Activated naive CD4-positive, alpha-beta T cell treated with anti-CD3 and anti-CD28 coated beads, Interleukin-2, amount 50 U/mL, for 24 hours (primary cell): ENCODE results near the gene RTP5.

ENCODE experiments used
- H3K27ac Mint-ChIP-seq: one replicate; pipeline ENCODE4 v1.8.0; 2021; ENCODE audit warnings: mild to moderate bottlenecking, mixed read lengths
- H3K27me3 Mint-ChIP-seq: one replicate; pipeline ENCODE4 v1.8.0; 2021; ENCODE audit warnings: mixed read lengths
- H3K36me3 Mint-ChIP-seq: one replicate; pipeline ENCODE4 v1.8.0; 2021; ENCODE audit warnings: mixed read lengths
- H3K4me1 Mint-ChIP-seq: one replicate; pipeline ENCODE4 v1.8.0; 2021; ENCODE audit warnings: mixed read lengths
- H3K4me3 Mint-ChIP-seq: one replicate; pipeline ENCODE4 v1.8.0; 2021; ENCODE audit warnings: mild to moderate bottlenecking, mixed read lengths
- H3K9me3 Mint-ChIP-seq: one replicate; pipeline ENCODE4 v1.8.0; 2021; ENCODE audit warnings: mixed read lengths

RTP5 gene

DNA sequence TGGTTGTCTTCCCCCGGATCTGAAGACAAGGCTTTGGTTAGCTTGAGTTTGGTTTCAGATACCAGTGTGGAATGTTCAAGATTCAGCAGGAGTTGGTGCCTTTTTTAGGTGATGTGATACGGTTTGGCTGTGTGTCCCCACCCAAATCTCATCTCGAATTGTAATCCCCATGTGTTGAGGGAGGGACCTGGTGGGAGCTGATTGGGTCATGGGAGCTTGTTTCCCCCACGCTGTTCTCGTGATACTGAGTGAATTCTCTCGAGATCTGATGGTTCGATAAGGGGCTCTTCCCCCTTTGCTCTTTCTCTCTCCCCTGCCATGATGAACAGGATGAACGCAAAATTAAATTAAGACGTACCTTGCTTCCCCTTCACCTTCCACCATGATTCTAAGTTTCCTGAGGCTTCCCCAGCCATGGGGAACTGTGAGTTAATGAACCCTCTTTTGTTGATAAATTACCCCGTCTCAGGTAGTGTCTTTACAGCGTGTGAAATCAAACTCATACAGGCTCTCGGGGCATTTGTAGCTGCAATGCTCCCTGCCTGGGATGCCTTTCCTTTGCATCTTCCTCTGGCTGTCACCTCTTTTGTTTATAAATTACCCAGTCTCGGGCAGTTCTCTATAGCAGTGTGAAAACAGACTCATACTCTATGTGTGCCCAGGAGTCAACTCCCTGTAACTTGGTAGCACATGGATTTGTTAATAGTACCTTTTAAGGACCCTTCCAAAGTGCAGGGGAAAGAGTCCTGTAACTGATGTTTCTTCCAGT is 32.1 kb upstream of the RTP5 start:
- no peaks in the 10 kb centered on the region for H3K27me3 Mint-ChIP-seq
- peaks cover 24% of the 10 kb centered on the region for H3K4me1 Mint-ChIP-seq
- no peak overlapping the region for H3K4me3 Mint-ChIP-seq
- no peaks in the 10 kb centered on the region for H3K36me3 Mint-ChIP-seq
- H3K27ac Mint-ChIP-seq: no peak overlapping the region
- no peaks in the 10 kb centered on the region for H3K9me3 Mint-ChIP-seq

DNA sequence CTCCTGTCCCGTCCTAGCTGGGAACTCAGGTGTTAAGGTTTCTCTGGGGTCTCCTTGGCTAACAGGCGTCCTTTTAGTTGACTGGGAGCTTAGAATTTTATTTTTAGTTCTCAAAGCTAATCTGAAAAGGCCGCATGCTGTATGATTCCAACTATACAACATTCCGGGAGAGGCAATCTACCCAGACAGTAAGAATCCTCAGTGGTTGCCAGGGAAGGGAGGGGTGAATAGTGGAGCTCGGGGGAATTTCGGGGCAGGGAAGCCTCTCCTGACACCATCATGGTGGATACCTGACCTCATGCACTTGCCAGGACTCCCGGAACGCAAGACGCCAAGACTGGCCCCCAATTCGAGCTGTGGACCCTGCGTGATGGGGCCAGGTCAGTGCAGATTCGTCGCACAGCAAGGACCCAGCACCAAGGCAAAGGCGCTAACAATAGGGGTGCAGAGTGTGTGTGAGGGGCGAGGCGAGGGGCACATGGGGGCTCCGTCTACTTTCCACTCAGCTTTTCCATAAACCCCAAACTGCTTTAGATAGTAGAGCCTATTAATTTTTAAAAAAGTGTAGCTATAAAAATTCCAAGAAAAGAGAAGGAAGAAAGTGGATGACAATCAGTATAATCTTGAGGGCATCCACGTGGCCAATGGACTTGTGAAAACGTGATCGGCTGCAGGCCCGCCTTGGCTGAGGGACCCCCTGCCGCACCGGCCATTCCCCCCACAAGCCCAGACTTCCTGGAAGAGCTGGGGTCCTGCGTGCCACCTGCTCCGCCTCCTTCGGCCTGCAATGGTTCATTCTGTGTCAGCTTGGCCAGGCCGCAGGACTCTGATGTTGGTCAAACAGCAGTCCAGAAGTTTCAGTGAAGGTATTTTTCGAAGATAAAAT is 28.1 kb upstream of the RTP5 start:
- Mint-ChIP-seq H3K36me3 (no peaks in the 10 kb centered on the region), H3K27me3 (peaks cover under 1% of the 10 kb centered on the region), H3K27ac (peak overlapping the region; percentile 12), H3K9me3 (no peaks in the 10 kb centered on the region), H3K4me3 (no peak overlapping the region), H3K4me1 (peaks cover 45% of the 10 kb centered on the region)

DNA sequence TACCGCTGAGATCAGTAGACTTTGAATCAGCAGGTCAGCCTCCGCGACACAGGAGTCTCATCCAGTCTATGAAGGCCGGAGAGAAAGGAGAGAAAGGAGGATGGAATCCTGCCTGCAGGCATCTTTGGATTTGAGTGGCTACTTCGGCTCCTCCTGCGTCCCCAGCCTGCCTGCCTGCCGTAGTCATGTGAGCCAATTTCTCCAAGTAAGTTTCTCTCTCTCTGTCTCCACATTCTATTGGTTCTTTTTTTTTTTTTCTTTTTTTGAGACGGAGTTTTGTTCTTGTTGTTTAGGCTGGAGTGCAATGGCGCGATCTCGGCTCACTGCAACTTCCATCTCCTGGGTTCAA is 27.5 kb upstream of the RTP5 start:
- Mint-ChIP-seq H3K27ac (no peak overlapping the region), H3K9me3 (no peaks in the 10 kb centered on the region), H3K27me3 (peaks cover 2% of the 10 kb centered on the region), H3K4me1 (peaks cover 41% of the 10 kb centered on the region), H3K4me3 (no peak overlapping the region), H3K36me3 (no peaks in the 10 kb centered on the region)

DNA sequence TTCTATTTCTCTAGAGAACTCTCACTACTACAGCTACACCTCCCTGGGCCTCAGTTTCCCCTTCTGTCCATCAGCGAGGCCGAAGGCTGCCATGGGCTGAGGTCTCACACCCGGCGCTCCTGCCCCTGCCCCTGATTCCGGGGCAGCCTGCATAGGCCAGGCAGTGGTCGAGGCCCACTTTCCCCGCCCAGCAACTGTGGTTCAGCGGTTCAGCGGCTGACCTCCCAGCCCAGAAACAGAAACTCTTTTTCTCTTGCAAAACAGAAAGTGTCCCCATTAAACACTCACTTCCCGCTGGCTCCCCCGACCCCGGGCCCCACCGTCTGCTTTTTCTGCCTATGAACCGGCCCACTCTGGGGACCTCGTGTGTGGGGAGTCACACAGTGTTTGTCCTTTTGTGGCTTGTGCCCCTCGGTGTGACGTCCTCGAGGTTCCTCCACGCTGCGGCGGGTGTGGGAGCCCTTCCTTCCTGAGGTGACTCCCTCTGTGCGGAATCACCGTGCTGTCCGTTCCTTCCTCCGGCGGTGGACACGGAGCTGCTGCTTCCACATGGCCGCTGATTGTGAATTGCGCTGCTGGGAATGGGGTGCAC is 26.8 kb upstream of the RTP5 start:
- Mint-ChIP-seq H3K9me3 (no peaks in the 10 kb centered on the region), H3K36me3 (no peaks in the 10 kb centered on the region), H3K4me3 (peak overlapping the region; percentile 62), H3K4me1 (peaks cover 35% of the 10 kb centered on the region), H3K27ac (peak overlapping the region; percentile 65), H3K27me3 (peaks cover 2% of the 10 kb centered on the region)

DNA sequence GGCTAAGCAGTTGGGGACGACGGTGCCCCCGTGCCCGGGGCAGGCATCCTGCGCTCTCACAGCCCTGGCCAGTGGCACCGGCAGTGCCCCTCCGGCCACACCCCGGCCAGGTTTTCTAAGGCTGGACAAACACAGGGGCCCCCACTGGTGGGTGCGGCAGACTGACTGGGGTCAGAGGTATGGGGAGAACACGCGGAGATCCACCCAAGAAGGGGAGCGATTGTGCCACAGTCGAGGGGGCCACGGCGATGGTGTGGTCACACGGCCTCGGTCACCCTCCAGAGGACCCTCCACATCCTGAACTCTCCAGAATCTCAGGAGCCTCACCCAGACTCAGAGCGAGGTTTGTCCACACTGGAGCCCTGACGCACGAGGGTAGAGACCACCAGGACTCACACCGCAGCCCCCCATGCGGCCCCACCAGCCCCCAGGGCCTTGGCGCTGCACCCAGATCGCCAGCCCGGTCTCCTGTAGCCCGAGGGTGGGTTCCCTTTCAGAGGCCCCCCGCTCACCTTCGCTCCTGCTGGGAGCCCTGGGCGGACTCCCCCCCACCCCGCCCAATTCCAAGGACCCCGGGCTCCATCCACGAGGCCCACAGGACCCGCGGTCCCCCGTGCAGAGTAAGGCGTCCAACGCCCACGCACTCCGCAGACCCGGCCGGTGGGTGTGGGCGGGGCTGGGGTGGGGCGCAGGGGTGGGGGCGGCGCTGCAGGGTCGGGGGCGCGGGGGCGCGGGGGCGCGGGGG is 26.0 kb upstream of the RTP5 start:
- H3K27me3 Mint-ChIP-seq: peaks cover 2% of the 10 kb centered on the region
- no peaks in the 10 kb centered on the region for H3K36me3 Mint-ChIP-seq
- H3K4me3 Mint-ChIP-seq: peak overlapping the region; percentile 62
- H3K9me3 Mint-ChIP-seq: no peaks in the 10 kb centered on the region
- H3K27ac Mint-ChIP-seq: peak overlapping the region; percentile 65
- H3K4me1 Mint-ChIP-seq: peaks cover 34% of the 10 kb centered on the region

DNA sequence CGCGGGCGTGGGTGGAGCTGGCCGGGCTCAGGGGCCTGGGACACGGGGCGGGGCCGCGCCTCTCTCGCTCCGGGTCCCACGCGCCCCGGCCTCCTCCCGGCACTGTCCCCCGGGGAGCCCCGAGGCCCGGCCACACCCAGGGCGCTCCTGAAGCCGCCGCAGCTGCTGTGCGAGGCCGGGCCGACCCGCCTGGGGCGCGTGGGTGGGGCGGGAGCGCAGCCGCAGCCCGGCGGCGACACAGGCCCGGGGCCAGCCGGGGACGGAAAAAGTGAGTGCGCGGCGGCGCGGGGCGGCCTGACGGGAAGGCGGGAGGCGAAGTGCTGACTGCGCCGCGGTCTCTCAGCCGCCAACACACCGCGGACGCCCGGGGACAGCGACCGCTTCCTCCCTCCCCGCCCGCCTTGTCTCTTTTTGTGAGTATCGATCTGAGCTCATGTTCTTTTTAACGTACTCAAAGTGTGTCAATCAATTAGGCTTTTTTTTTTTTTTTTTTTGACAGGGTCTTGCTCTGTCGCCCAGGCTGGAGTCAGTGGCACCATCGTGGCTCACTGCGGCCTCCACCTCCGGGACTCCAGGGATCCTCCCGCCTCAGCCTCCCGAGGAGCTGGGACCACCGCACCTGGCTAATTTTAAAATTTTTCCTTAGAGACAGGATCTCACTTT is 25.3 kb upstream of the RTP5 start:
- H3K27me3 Mint-ChIP-seq: peaks cover 2% of the 10 kb centered on the region
- H3K4me3 Mint-ChIP-seq: peak overlapping the region; percentile 76
- H3K36me3 Mint-ChIP-seq: no peaks in the 10 kb centered on the region
- H3K27ac Mint-ChIP-seq: peak overlapping the region; percentile 89
- H3K9me3 Mint-ChIP-seq: no peaks in the 10 kb centered on the region
- peaks cover 31% of the 10 kb centered on the region for H3K4me1 Mint-ChIP-seq

DNA sequence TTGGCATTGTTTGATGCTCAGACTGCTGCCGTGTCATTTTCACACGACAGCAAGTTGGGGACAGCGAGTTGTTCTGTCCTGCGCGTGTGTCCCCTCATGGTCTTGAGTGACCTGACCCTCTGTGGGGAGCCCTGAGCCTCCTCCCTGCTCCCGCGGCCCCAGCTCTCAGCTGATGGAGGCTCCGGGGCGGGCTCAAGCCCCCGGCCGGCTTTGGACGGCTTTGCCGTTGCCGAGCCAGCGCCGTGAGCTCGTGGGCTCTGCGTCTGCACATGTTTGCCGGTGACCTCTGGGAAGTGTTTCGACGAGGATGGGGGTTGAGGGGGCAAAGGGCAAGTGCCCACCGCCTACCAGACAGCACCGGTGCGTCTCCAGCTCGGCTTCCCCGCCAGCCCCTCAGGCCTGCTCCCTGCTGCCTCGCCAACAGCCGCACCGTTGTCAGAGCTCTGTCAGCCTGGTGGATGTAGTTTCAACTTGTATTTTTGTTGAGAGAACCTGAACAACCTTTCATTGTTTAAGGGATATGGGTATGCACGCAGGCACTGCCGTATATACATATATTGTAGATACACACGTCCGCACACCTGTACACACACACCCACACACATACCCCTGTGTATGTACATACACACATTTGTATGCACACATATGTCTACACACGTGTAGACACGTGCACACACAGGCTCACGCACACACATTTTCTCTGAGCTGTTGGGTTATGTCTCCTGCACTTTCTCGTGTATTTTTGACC is 24.5 kb upstream of the RTP5 start:
- Mint-ChIP-seq H3K9me3 (no peaks in the 10 kb centered on the region), H3K36me3 (no peaks in the 10 kb centered on the region), H3K27ac (peak overlapping the region; percentile 83), H3K27me3 (peaks cover 2% of the 10 kb centered on the region), H3K4me3 (peak overlapping the region; percentile 76), H3K4me1 (peaks cover 31% of the 10 kb centered on the region)

DNA sequence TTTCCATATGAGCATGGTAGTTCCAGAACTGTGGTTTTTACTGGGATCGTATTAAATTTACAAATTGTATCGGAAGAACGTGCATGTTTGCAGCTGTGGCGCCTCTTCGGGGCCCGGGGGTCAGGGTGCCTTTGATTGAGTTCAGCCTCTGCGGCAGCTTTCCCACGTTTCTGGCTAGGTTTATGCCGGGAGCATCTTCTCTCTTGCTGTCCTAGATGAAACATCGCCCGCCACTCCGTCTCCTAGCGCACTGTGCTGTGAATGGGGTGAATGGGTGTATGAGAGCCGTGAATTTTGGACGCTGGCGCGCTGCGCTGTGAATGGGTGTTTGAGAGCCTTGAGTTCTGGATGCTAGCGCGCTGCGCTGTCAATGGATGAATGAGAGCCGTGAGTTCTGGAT is 23.1 kb upstream of the RTP5 start:
- Mint-ChIP-seq H3K27ac (peak overlapping the region; percentile 71), H3K36me3 (no peaks in the 10 kb centered on the region), H3K4me3 (peak overlapping the region; percentile 76), H3K4me1 (peaks cover 31% of the 10 kb centered on the region), H3K9me3 (no peaks in the 10 kb centered on the region), H3K27me3 (peaks cover 2% of the 10 kb centered on the region)

DNA sequence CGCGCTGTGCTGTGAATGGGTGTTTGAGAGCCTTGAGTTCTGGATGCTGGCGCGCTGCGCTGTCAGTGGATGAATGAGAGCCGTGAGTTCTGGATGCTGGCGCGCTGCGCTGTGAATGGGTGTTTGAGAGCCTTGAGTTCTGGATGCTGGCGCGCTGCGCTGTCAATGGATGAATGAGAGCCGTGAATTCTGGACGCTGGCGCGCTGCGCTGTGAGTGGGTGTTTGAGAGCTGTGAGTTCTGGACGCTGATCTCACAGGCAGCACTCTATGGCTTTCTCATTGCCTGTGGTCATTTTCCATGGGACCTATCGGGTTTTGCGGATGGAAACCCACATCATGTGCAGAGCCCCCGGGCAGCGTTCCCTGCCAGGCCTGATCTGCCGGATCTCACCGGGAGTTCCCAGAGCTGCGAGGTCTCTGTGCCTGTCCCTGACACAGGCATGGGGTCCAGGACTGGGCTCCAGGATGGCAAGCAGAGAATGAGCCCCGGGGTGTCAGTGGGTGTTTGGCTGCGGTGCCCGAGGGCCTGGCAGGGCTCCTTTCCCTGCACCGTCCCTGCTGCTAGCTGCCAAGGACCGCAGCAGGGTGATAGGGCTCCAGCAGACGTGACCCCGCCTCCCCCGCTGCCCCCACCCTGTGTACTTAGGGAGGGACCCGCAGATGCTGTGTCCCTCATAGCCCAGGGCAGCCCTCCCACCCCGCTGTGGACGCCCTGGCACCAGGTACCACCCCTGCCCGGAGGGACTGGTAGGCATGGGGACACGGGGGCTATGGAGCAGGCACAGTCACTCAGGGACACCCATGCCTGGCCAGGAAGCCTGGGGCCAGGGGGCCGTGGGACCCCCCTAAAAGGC is 20.5 kb upstream of the RTP5 start:
- no peaks in the 10 kb centered on the region for H3K36me3 Mint-ChIP-seq

DNA sequence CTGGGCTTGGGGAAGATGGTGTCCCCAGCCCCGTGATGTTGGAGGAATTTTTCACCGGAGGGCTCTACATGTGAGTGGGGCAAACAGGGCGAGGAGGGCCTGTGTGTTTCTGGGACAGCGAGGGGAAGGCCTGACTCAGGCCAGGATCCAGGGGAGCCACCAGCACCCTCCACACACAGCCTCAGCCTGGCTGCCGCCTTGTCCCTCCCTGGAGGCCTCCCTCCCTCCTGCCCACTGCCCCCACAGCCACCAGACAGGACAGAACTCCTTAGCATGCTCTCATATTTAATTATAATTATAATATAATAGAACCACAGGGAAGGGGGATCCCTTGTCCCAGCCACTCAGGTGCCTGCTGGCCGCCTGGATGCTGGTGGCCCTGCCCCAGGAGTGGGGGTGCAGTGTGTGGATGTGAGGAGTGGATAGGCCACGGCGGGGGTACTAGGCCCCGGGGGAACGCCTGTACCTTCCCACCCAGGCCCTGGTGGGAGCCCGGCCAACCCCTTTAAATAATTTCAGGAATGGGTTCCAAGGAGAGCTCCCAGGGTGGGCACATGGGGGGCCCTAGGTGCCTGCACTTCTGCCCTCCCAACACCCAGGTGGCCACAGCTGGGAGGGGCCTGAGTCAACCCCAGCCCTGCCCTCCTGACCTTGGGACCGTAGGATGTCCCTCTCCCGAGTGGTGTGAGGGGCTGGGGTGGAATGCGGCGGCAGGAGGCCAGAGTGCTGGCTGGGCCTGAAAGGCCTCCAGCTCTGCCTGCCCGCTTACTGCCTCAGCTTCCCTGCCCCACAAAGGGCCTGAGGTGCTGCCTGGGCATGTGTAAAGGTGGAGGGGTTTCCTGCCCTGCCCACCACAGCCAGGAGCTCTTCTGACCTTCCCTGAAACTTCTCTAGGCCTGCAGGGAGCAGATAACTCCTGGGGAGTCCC is 19.6 kb upstream of the RTP5 start:
- Mint-ChIP-seq H3K4me3 (no peak overlapping the region), H3K9me3 (no peaks in the 10 kb centered on the region), H3K27ac (no peak overlapping the region), H3K27me3 (peaks cover 2% of the 10 kb centered on the region), H3K36me3 (no peaks in the 10 kb centered on the region), H3K4me1 (peaks cover 17% of the 10 kb centered on the region)

More for the DNA sequence above, 20.5 kb upstream of the RTP5 start:
- H3K4me3 Mint-ChIP-seq: no peak overlapping the region
- H3K27me3 Mint-ChIP-seq: peaks cover 2% of the 10 kb centered on the region
- no peak overlapping the region for H3K27ac Mint-ChIP-seq
- H3K9me3 Mint-ChIP-seq: no peaks in the 10 kb centered on the region
- H3K4me1 Mint-ChIP-seq: peaks cover 22% of the 10 kb centered on the region

DNA sequence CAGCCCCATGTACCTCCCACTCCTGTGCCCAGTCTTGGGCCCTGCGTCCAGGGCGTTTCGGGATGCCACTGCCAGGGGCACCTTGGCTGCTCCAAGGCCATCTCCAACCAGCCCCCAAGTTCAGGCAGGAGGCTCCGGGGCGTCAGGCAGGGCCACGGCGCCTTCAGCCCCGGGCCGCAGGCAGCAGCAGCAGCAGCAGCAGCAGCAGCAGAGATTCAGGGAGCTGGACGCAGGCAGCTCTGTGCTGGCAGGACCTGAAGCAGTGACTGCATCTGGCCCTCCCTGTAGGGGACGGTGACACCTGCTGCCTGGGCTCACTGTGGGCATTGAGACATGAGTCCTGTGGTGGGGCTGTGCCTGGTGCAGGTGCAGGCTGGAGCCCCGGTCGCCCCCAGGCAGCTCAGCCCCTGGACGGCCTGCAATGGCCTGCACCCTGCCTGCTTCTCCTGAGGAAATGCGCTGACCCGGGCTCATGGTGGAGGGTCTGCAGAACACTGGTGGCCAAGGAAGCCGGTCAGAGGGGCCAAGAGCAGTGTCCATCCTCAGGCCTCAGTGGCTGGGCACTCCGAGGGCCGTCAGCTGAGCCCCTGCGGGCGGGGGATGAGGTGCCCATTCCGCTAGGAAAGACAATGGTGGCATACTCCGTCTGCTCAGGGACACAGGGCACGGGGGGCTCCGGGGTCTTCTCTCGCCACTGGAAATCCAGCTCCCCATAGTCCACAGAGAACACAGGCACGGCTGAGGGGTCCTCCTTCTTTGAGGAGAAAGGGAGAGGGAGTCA is 18.8 kb upstream of the RTP5 start:
- no peak overlapping the region for H3K4me3 Mint-ChIP-seq
- H3K36me3 Mint-ChIP-seq: no peaks in the 10 kb centered on the region
- peaks cover 2% of the 10 kb centered on the region for H3K27me3 Mint-ChIP-seq
- H3K4me1 Mint-ChIP-seq: peaks cover 9% of the 10 kb centered on the region
- no peaks in the 10 kb centered on the region for H3K9me3 Mint-ChIP-seq
- H3K27ac Mint-ChIP-seq: no peak overlapping the region

DNA sequence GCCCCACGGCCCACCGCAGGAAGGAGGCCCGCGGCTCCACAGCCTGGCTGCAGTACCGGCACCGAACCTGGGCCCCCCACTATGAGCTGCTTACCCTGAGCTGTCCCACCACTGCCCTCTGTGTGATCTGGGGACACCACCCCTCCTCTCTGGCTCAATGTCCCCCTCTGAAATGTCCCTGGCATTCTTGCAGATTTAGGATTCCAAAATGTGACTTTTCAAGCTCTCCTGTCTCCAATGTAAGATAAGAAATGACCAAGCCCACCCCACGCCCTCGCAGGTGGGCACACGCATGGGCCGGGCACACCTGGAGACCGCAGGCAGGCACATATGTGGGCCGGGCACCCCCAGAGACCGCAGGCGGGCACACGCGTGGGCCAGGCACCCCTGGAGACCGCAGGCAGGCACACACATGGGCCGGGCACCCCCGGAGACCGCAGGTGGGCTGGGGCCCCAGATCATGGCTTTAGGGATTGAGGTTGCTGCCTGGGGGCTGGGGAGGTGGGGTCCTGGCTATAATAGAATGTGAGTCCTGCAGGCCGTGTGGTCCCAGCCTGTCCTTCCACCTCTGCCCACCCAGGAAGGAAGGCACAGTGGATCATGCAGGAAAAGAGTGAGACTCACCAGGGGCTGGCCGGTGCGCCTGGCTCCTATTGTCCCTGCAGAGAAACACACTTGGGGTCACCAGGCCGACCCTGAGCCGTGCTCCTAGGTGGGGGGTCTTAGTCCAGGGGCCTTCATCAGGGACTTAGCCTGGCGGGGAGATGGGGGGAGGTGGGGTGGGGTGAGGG is 18.0 kb upstream of the RTP5 start:
- Mint-ChIP-seq H3K27me3 (peaks cover under 1% of the 10 kb centered on the region), H3K4me1 (peaks cover 3% of the 10 kb centered on the region), H3K4me3 (no peak overlapping the region), H3K9me3 (no peaks in the 10 kb centered on the region), H3K36me3 (no peaks in the 10 kb centered on the region), H3K27ac (no peak overlapping the region)
